ENCODE results near the gene XNDC1N.
"Not testable (repeated sequence)": the region's sequence is repeated elsewhere in the genome, so short reads cannot be mapped to it uniquely, and the experiment has no call there.

Gene XNDC1N

DNA sequence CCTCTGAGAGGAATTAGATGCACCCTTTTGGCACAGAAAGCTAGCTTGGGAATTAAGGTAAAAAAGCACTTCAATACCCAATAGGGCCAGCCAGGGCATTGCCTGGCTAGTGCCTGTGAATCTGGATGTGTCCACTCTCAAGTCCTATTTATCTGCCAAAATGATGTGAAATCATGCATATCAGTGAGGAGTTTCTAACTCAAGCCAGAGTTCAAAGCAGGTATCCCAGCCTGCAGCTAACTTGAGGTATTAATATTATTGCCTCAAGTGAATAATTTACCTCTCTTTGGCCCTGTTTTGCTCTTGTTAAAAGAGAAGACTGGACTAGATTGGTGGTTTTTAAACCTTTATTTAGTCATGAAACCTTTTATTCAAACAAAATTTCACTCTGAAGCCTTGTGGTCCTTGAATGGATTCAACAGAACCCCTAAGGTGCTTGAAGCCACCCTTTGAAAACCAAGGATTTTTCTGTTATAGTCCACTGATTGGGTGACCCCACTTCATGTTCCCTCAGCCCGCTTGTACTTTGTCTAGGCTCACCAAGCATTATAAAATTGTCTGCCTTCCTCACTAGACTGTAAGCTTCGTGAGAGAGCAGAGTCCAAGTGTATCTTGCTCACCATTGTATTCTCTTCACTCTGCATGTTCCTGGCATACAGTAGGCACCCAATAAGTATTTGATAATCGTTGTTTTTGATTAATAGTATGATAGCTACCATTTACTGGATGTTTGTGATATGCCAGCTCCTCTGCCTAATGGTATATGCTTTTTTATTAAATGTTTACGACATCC is 4.9 kb upstream of the XNDC1N start:
- Histone ChIP-seq H3K4me1 (ENCODE audit: control insufficient read depth in 5 of 5, insufficient read depth in 5 of 5, low read length in 5 of 5) (peaks cover 6 to 37% (median 33%) of the 10 kb centered on the region in 5 donors), H3K27me3 (ENCODE audit: control insufficient read depth in 5 of 5, insufficient read depth in 4 of 5, low read length in 5 of 5) (no peaks in the 10 kb centered on the region), H3K9ac (ENCODE audit: low read length in 5 of 5) (peak overlapping the region in 1 of 5 donors; percentile 16), H3K4me3 (ENCODE audit: low read depth in 1 of 5, low read length in 5 of 5) (no peak overlapping the region), H3K9me3 (ENCODE audit: control insufficient read depth in 5 of 5, low read length in 5 of 5) (no peaks in the 10 kb centered on the region), H3K27ac (ENCODE audit: low read depth, low read length) (no peak overlapping the region), H3K36me3 (ENCODE audit: control insufficient read depth in 5 of 5, insufficient read depth in 5 of 5, low read length in 5 of 5) (peaks cover 0 to 4% (median 0%) of the 10 kb centered on the region in 5 donors)

DNA sequence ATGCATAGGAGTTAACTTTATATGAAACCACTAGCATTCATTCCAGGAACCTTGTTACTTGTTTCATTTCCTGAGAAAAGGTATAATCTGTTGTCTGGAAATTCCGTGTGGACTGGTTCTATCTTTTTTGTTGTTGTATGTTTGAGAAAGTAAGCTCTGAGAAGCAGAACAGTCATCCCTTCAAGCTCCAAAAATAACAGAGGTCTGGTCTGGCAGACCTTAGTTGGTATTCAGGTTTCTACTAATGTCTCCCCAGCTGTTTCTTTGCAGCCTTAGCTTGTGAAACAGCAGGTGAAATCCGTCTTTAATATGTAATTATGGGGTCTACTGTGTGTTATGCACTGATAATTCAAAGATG is 2.8 kb upstream of the XNDC1N start:
- no peaks in the 10 kb centered on the region for H3K27me3 ChIP-seq (ENCODE audit: control insufficient read depth in 5 of 5, insufficient read depth in 4 of 5, low read length in 5 of 5)
- H3K4me1 ChIP-seq (ENCODE audit: control insufficient read depth in 5 of 5, insufficient read depth in 5 of 5, low read length in 5 of 5): peaks cover 8 to 35% (median 34%) of the 10 kb centered on the region in 5 donors
- H3K9me3 ChIP-seq (ENCODE audit: control insufficient read depth in 5 of 5, low read length in 5 of 5): no peaks in the 10 kb centered on the region
- no peak overlapping the region for H3K4me3 ChIP-seq (ENCODE audit: low read depth in 1 of 5, low read length in 5 of 5)
- H3K36me3 ChIP-seq (ENCODE audit: control insufficient read depth in 5 of 5, insufficient read depth in 5 of 5, low read length in 5 of 5): no peaks in the 10 kb centered on the region
- no peak overlapping the region for H3K9ac ChIP-seq (ENCODE audit: low read length in 5 of 5)
- H3K27ac ChIP-seq (ENCODE audit: low read depth, low read length): no peak overlapping the region

DNA sequence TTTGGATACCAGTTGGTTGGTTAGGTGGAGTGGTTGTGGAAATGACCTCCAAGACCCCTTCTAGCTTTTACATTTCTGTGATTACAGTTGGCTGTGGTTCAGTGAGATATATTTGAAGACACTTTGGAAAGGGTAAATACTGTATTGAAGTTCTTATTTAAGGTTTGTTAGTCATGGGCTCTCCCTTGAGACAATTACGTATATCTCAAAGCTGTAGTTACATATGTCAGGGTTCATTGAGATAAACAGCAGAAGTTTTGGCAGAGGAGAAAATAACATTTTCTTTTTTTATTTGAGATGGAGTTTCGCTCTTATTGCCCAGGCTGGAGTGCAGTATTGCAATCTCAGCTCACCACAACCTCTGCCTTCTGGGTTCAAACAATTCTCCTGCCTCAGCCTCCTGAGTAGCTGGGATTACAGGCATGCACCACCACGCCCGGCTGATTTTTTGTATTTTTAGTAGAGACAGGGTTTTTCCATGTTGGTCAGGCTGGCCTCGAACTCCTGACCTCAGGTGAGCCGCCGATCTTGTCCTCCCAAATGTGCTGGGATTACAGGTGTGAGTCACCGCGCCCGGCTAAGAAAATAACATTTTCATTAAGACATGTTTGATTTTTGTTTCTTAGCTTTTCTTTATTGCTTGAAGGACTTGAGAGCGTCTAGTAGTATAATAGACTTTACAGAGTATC is 2.3 kb upstream of the XNDC1N start:
- H3K36me3 ChIP-seq (ENCODE audit: control insufficient read depth in 5 of 5, insufficient read depth in 5 of 5, low read length in 5 of 5): no peaks in the 10 kb centered on the region
- no peaks in the 10 kb centered on the region for H3K9me3 ChIP-seq (ENCODE audit: control insufficient read depth in 5 of 5, low read length in 5 of 5)
- no peaks in the 10 kb centered on the region for H3K27me3 ChIP-seq (ENCODE audit: control insufficient read depth in 5 of 5, insufficient read depth in 4 of 5, low read length in 5 of 5)
- H3K4me3 ChIP-seq (ENCODE audit: low read depth in 1 of 5, low read length in 5 of 5): no peak overlapping the region
- peaks cover 8 to 35% (median 34%) of the 10 kb centered on the region in 5 donors for H3K4me1 ChIP-seq (ENCODE audit: control insufficient read depth in 5 of 5, insufficient read depth in 5 of 5, low read length in 5 of 5)
- H3K9ac ChIP-seq (ENCODE audit: low read length in 5 of 5): no peak overlapping the region
- no peak overlapping the region for H3K27ac ChIP-seq (ENCODE audit: low read depth, low read length)

DNA sequence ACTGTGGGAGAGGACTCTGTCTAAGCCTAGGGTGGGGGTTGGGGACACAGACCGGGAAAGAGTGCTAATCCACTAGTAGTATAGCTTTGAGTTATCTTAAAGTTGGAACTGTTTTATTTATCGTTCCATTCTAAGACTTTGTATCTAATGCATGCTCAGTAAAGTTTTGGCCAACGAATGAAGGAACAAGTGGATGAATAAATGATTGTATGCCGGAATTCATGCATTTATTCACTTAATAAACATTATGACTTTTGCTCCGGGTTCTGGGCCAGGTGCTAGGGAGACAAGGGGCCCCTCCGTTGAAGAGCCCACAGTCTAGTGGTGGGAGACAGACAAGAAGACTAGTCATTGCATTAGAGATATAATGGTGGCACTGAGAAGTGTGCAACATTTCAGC is 1.1 kb upstream of the XNDC1N start:
- Histone ChIP-seq H3K4me1 (ENCODE audit: control insufficient read depth in 5 of 5, insufficient read depth in 5 of 5, low read length in 5 of 5) (peaks cover 8 to 35% (median 34%) of the 10 kb centered on the region in 5 donors), H3K4me3 (ENCODE audit: low read depth in 1 of 5, low read length in 5 of 5) (peak overlapping the region; percentile 76 to 100 (median 91)), H3K9me3 (ENCODE audit: control insufficient read depth in 5 of 5, low read length in 5 of 5) (no peaks in the 10 kb centered on the region), H3K27ac (ENCODE audit: low read depth, low read length) (no peak overlapping the region), H3K27me3 (ENCODE audit: control insufficient read depth in 5 of 5, insufficient read depth in 4 of 5, low read length in 5 of 5) (no peaks in the 10 kb centered on the region), H3K9ac (ENCODE audit: low read length in 5 of 5) (peak overlapping the region; percentile 39 to 87 (median 72)), H3K36me3 (ENCODE audit: control insufficient read depth in 5 of 5, insufficient read depth in 5 of 5, low read length in 5 of 5) (no peaks in the 10 kb centered on the region)

DNA sequence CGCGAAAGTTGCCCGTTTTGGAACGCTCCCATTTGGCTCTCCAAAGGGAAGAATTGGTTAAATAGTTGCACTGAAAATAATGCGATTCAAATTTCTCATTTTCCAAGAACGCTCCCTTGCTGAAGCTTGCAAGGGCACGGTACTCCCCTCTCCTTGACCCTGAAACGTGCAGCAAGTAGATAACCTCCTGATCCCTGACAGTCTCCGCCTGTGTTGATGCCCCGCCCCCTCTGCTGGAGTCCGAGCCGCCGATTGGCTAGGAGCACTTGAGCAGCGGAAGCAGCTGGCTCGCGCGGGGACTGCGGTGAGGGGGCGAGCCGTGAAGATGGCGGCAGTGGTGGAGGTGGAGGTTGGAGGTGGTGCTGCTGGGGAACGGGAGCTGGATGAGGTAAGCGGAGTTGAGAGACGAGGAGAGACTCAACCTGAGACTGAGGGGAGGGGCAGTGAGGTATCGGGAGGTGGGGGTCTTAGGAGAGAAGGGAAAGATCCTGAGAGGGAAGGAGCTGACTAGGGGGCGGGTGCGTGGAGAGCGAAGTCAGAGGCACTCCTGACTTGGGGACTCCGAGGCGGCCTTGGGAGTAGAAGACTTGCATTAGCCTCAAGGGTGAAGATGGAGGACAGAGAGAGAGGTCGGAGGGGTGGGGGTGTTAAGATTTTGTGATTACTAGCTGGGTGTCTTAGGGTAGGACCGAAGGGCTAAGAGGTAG is 496 bp upstream of the XNDC1N start, which contains the start of gene RNF121:
Gene RNF121 (plus strand): TSS at position 310 of the 707 bp plus-strand sequence. CDS start 16 bp downstream, at position 326.
- H3K9ac ChIP-seq (ENCODE audit: low read length in 5 of 5): peak within 1 kb of the TSS; percentile 78 to 92 (median 87)
- H3K4me1 ChIP-seq (ENCODE audit: control insufficient read depth in 5 of 5, insufficient read depth in 5 of 5, low read length in 5 of 5): peaks cover 8 to 34% (median 31%) of the 10 kb centered on the region in 5 donors
- H3K9me3 ChIP-seq (ENCODE audit: control insufficient read depth in 5 of 5, low read length in 5 of 5): no peaks in the 10 kb centered on the region
- peak within 1 kb of the TSS; percentile 92 for H3K27ac ChIP-seq (ENCODE audit: low read depth, low read length)
- H3K36me3 ChIP-seq (ENCODE audit: control insufficient read depth in 5 of 5, insufficient read depth in 5 of 5, low read length in 5 of 5): no peaks in the 10 kb centered on the region
- no peaks in the 10 kb centered on the region for H3K27me3 ChIP-seq (ENCODE audit: control insufficient read depth in 5 of 5, insufficient read depth in 4 of 5, low read length in 5 of 5)
- H3K4me3 ChIP-seq (ENCODE audit: low read depth in 1 of 5, low read length in 5 of 5): peak within 1 kb of the TSS; percentile 76 to 100 (median 91)

DNA sequence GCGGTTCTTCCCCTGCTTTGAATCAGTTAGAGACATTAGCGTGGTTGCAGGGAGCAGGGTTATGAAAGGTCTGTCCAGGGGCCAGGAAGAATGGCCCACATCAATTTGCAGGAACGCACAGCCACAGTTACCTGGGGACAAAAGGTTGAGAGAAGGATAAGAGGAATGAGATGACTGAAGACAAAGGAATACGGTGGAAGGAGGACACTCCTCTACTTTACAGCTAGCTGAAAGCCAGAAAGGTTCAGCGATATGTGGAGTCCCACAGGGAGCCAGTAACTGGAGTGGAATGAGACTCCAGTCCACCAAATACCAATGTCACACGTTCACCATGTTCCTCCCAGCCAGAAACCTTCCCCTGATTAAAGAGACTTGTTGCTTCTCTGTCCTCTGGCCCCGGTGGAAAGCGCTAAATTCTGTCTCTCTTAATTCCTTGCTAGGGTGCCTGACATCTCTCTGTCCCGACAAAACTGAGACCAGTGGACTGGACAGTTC is 10.7 kb downstream of the XNDC1N start:
- H3K36me3 ChIP-seq (ENCODE audit: control insufficient read depth in 5 of 5, insufficient read depth in 5 of 5, low read length in 5 of 5): peaks cover 19 to 51% (median 41%) of the 10 kb centered on the region in 5 donors
- no peaks in the 10 kb centered on the region for H3K9me3 ChIP-seq (ENCODE audit: control insufficient read depth in 5 of 5, low read length in 5 of 5)
- no peak overlapping the region for H3K9ac ChIP-seq (ENCODE audit: low read length in 5 of 5)
- no peak overlapping the region for H3K27ac ChIP-seq (ENCODE audit: low read depth, low read length)
- H3K27me3 ChIP-seq (ENCODE audit: control insufficient read depth in 5 of 5, insufficient read depth in 4 of 5, low read length in 5 of 5): no peaks in the 10 kb centered on the region
- H3K4me3 ChIP-seq (ENCODE audit: low read depth in 1 of 5, low read length in 5 of 5): no peak overlapping the region
- H3K4me1 ChIP-seq (ENCODE audit: control insufficient read depth in 5 of 5, insufficient read depth in 5 of 5, low read length in 5 of 5): no peaks in the 10 kb centered on the region

DNA sequence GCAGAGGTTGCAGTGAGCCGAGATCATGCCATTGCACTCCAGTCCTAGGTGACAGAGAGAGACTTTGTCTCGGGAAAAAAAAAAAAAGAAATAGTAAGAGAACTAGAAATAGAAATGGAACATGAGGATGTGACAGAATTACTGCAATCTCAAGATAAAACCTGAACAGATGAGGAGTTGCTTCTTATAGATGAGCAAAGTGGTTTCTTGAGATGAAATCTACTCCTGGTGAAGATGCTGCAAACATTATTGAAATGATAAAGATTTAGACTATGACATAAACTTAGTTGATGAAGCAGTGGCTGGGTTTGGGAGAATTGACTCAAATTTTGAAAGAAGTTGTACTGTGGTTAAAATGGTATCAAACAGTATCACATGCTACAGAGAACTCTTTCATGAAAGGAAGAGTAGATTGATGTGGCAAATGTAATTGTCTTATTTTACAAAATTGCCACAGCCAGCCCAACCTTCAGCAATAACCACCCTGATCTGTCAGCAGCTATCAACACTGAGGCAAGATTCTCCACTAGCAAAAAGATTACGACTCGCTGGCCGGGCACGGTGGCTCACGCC is 13.7 kb downstream of the XNDC1N start:
- Histone ChIP-seq H3K9me3 (ENCODE audit: control insufficient read depth in 5 of 5, low read length in 5 of 5) (no peaks in the 10 kb centered on the region), H3K9ac (ENCODE audit: low read length in 5 of 5) (no peak overlapping the region), H3K4me1 (ENCODE audit: control insufficient read depth in 5 of 5, insufficient read depth in 5 of 5, low read length in 5 of 5) (no peaks in the 10 kb centered on the region), H3K27me3 (ENCODE audit: control insufficient read depth in 5 of 5, insufficient read depth in 4 of 5, low read length in 5 of 5) (no peaks in the 10 kb centered on the region), H3K27ac (ENCODE audit: low read depth, low read length) (no peak overlapping the region), H3K4me3 (ENCODE audit: low read depth in 1 of 5, low read length in 5 of 5) (no peak overlapping the region), H3K36me3 (ENCODE audit: control insufficient read depth in 5 of 5, insufficient read depth in 5 of 5, low read length in 5 of 5) (peaks cover 19 to 57% (median 50%) of the 10 kb centered on the region in 5 donors)

DNA sequence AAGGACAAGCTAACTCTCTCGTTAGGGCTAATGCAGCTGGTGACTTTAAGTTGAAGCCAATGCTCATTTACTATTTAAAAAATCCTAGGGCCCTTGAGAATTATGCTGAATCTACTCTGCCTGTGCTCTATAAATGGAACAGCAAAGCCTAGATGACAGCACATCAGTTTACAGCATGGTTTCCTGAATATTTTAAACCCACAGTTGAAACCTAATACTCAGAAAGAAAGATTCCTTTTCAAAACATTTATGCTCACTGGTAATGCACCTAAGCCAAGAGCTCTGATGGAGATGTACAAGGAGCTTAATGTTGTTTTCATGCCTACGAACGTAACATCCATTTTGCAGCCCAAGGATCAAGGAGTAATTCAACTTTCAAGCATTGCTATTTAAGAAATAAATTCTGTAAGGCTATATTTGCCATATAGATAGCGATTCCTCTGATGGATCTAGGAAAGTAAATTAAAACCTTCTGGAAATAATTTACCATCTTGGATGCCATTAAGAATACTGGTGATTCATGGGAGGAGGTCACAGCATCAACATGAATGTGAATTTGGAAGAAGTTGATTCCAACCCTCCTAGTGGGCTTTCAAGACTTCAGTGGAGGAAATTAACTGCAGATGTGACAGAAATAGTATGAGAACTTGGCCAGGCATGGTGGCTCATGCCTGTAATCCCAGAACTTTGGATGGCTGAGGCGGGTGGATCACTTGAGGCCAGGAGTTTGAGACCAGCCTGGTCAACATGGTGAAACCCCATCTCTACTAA is 14.5 kb downstream of the XNDC1N start:
- Histone ChIP-seq H3K9me3 (ENCODE audit: control insufficient read depth in 5 of 5, low read length in 5 of 5) (no peaks in the 10 kb centered on the region), H3K4me1 (ENCODE audit: control insufficient read depth in 5 of 5, insufficient read depth in 5 of 5, low read length in 5 of 5) (no peaks in the 10 kb centered on the region), H3K27me3 (ENCODE audit: control insufficient read depth in 5 of 5, insufficient read depth in 4 of 5, low read length in 5 of 5) (no peaks in the 10 kb centered on the region), H3K9ac (ENCODE audit: low read length in 5 of 5) (no peak overlapping the region), H3K36me3 (ENCODE audit: control insufficient read depth in 5 of 5, insufficient read depth in 5 of 5, low read length in 5 of 5) (peaks cover 19 to 57% (median 50%) of the 10 kb centered on the region in 5 donors), H3K4me3 (ENCODE audit: low read depth in 1 of 5, low read length in 5 of 5) (no peak overlapping the region), H3K27ac (ENCODE audit: low read depth, low read length) (no peak overlapping the region)

DNA sequence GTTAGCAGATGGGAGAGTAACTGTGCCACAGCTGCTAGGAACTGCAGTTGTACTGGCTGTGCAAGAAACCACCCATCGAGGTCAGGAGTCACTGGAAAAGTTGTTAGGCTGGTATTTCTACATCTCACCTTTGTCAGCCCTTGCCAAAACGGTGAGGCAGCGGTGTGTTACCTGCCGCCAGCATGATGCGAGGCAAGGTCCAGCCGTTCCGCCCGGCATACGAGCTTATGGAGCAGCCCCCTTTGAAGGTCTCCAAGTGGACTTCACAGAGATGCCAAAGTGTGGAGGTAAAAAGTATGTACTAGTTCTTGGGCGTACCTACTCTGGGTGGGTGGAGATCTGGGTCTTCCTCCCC is 16.4 kb downstream of the XNDC1N start:
- not testable (repeated sequence) for H3K9ac ChIP-seq (ENCODE audit: low read length in 5 of 5); H3K4me3 ChIP-seq (ENCODE audit: low read depth in 1 of 5, low read length in 5 of 5); H3K4me1 ChIP-seq (ENCODE audit: control insufficient read depth in 5 of 5, insufficient read depth in 5 of 5, low read length in 5 of 5); H3K27ac ChIP-seq (ENCODE audit: low read depth, low read length); H3K9me3 ChIP-seq (ENCODE audit: control insufficient read depth in 5 of 5, low read length in 5 of 5); H3K27me3 ChIP-seq (ENCODE audit: control insufficient read depth in 5 of 5, insufficient read depth in 4 of 5, low read length in 5 of 5)
- peaks cover 16 to 40% (median 36%) of the 10 kb centered on the region in 5 donors for H3K36me3 ChIP-seq (ENCODE audit: control insufficient read depth in 5 of 5, insufficient read depth in 5 of 5, low read length in 5 of 5)
